ENCODE measurements around the gene HOXD8. TPM values are rescaled to one million over a fixed set of nuclear protein-coding genes. Genes with fewer than 3 reads are reported as not detected.

Gene HOXD8
- total and polyA plus RNA-seq, 9 donors, result 29.2 to 50.6 (median 36.2) TPM

DNA sequence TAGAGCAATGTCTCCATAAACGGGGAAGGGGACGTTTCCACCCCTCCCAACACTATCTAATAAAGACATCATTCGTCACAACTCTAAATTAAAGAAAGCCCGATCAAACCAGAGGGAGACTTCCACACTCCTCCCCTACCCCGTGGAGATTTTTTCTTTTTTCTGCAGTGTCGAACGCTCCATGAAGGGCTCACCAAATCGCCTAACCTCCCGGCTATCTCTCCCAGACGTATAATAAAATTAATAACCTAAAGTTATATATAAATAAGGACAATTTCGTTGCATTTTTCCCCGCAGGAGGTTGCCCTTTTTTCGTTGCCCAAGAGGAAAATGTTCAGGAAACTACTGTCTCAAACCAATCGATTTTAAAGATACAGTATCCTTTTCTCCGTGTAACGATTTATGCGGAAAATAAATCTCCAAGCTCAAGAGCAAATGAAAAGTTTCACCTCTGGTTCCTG, 48.1 kb upstream of the HOXD8 start:
- DNase-seq, result no peak
- no peaks in the 10 kb centered on the region for H3K36me3 ChIP-seq
- WGBS, 3 donors, result 9 to 12% (median 11%) methylated on average over 17 of the region's 17 CpGs
- H3K27me3 ChIP-seq, result peaks cover 20% of the 10 kb centered on the region
- intact Hi-C loops (cut with DNase I), result loop anchor here in 1 of 4 donors (10.0 kb wide), 1 partner anchor 397 kb away; no protein-coding TSS in a partner anchor
- peaks cover 3% of the 10 kb centered on the region for H3K4me1 ChIP-seq (ENCODE audit: insufficient read depth)
- no peak overlapping the region for H3K4me3 ChIP-seq
- H3K27ac ChIP-seq, result no peak overlapping the region
- peaks cover 0 to 4% of the 10 kb centered on the region in 2 donors for H3K9me3 ChIP-seq
- no peak for TF ChIP-seq POLR2A (IDR thresholded peaks at IDR 0.05)

DNA sequence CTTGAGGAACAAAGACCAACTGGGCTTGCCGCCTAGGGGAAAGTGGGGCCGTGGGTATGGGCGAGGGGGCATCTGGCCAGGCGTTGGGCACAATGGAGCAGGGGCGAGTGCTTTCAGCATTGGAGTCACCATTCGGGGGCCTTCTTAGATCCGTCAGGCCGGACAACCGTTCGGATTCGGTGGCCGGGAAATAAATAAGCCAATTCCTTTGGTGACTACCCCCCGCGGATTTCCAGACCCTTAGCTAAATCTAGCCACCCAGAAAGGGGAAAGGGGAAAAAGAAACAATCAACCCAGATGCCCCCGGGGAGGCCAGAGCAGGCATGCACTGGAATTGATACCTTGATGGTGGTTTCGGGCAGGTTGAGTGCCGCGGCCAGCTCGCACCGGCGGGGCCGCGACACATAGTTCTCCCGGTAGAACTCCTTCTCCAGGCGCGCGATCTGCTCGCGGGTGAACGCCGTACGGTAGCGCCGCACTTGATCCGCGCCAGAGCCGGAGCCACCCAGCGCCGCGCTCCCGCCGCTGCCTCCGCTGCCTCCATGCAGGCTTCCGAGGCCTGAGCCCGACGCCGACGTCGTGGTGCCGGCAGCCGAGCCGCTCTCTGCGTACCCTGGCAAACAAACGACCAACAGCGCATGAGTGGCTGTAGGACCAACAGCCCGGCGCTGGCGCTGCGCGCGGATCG, 47.5 kb upstream of the HOXD8 start:
- no peak overlapping the region for H3K4me3 ChIP-seq
- H3K27me3 ChIP-seq, result peaks cover 18% of the 10 kb centered on the region
- no peak overlapping the region for H3K27ac ChIP-seq
- H3K36me3 ChIP-seq, result no peaks in the 10 kb centered on the region
- no peak for TF ChIP-seq EP300 (IDR thresholded peaks at IDR 0.05)
- peaks cover 0 to 4% of the 10 kb centered on the region in 2 donors for H3K9me3 ChIP-seq
- no peak for DNase-seq
- 11 to 12% (median 12%) methylated on average over 41 to 62 of the region's 62 CpGs for WGBS, 3 donors
- H3K4me1 ChIP-seq (ENCODE audit: insufficient read depth), result peaks cover 3% of the 10 kb centered on the region
- intact Hi-C loops (cut with DNase I), result loop anchor here in 1 of 4 donors (10.0 kb wide), 1 partner anchor 397 kb away; no protein-coding TSS in a partner anchor

DNA sequence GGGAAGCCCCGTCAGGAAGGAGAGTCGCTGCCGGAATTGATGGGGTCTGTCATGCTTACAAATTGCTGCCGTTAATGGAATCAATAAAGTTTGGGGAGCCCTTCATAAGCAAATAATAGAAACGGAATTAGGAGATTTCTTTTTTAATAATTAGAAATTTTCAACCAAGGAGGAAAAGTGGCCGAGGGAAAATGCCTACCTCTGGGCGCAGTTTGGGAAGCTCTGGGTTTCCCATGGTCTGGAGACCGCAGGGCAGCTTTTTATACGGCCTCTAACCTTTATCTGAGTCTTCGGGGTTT, 47.0 kb upstream of the HOXD8 start:
- intact Hi-C loops (cut with DNase I), result loop anchor here in 1 of 4 donors (10.0 kb wide), 1 partner anchor 398 kb away; no protein-coding TSS in a partner anchor
- Histone ChIP-seq H3K27me3 (peaks cover 14% of the 10 kb centered on the region), H3K4me1 (ENCODE audit: insufficient read depth) (peaks cover 3% of the 10 kb centered on the region), H3K27ac (no peak overlapping the region), H3K36me3 (no peaks in the 10 kb centered on the region), H3K4me3 (no peak overlapping the region), H3K9me3 (peaks cover 0 to 4% of the 10 kb centered on the region in 2 donors)
- TF ChIP-seq, protein P1, sequence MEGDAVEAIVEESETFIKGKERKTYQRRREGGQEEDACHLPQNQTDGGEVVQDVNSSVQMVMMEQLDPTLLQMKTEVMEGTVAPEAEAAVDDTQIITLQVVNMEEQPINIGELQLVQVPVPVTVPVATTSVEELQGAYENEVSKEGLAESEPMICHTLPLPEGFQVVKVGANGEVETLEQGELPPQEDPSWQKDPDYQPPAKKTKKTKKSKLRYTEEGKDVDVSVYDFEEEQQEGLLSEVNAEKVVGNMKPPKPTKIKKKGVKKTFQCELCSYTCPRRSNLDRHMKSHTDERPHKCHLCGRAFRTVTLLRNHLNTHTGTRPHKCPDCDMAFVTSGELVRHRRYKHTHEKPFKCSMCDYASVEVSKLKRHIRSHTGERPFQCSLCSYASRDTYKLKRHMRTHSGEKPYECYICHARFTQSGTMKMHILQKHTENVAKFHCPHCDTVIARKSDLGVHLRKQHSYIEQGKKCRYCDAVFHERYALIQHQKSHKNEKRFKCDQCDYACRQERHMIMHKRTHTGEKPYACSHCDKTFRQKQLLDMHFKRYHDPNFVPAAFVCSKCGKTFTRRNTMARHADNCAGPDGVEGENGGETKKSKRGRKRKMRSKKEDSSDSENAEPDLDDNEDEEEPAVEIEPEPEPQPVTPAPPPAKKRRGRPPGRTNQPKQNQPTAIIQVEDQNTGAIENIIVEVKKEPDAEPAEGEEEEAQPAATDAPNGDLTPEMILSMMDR (IDR thresholded peaks at IDR 0.05), result no peak
- TF ChIP-seq POLR2A (IDR thresholded peaks at IDR 0.05) (no peak), EP300 (IDR thresholded peaks at IDR 0.05) (no peak)
- 11 to 15% (median 12%) methylated on average over 10 of the region's 10 CpGs for WGBS, 3 donors
- DNase-seq, result no peak

DNA sequence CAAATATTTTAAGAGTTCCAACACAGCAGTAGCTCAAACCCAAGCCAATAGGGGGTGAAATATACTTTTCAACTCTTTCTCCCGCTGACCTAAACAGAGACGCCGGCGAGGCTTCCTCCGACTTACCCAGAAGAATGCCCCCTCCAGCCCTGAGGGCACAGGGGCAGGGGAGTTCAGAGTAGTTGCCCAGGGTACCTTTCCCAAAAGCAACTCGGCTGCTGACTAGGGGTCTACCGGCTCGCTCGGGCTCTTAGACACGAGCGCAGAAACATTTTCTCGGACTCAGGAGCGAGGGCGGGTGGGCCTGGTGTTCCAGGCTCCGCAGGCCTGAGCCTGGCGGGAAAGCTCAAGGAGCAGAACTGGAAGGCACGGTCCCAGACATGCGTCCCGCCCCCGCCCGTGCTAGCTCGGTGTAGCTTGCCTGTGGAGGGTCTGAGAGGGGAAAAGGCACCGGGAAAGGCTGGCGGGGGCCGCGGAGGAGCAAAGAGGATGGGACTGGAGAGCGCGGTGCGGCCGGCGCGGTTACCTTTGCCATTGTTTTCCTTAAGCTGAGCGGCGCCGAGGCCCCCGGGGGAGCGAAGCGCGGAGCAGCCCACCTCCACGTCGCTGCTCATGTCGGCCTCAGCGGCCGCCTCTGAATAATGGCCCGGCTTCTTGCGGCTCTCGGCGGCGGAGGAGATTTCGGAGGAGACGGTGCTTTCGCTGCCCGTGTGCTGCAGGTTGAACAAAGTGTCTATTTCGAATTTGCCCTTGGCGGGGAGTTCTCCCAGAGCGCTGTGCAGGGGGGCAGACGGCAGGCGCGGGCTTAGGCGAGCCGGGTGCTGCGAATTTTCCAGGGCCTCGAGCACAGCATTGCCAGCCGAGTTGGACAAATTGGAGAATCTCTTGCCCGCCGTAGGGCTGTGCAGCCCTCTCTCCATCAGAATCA, 46.4 kb upstream of the HOXD8 start:
- no peak overlapping the region for H3K4me3 ChIP-seq
- no peak for DNase-seq
- TF ChIP-seq EP300 (IDR thresholded peaks at IDR 0.05), result no peak
- no peak for TF ChIP-seq POLR2A (IDR thresholded peaks at IDR 0.05)
- TF ChIP-seq, protein P1 (IDR thresholded peaks at IDR 0.05), result no peak
- H3K9me3 ChIP-seq, result peaks cover 0 to 4% of the 10 kb centered on the region in 2 donors
- intact Hi-C loops (cut with DNase I), result loop anchor here in 1 of 4 donors (10.0 kb wide), 1 partner anchor 398 kb away; no protein-coding TSS in a partner anchor
- 6 to 8% (median 6%) methylated on average over 60 to 66 of the region's 66 CpGs for WGBS, 3 donors
- H3K27ac ChIP-seq, result no peak overlapping the region
- H3K27me3 ChIP-seq, result peaks cover 14% of the 10 kb centered on the region
- peaks cover 5% of the 10 kb centered on the region for H3K4me1 ChIP-seq (ENCODE audit: insufficient read depth)
- no peaks in the 10 kb centered on the region for H3K36me3 ChIP-seq

DNA sequence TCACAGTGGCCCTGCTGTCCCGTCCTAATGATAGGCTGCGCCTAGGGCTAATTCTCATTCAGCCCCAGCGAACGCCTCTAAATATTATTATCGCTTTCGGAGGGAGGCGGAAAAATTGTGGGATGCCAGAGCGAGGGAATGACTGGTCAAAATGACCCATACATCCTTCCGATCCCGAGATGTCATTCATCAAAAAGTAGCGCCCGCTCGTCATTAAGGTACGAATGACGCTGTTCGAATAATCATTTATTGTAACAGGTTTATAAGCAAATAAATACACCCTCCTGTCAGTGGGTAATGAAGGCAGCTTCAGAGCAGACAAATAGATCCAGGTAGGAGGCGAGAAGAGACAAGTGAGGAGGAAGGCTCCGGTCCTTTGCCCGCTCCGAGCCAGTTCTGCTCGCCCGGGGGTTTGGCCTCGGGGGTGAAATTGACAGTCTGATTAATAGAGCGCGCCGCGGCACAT, 45.7 kb upstream of the HOXD8 start, which contains the start of gene EVX2:
TSS of gene EVX2 (minus strand) at position 167 of the 466 bp plus-strand sequence. CDS start 186 bp downstream, outside the sequence.
- peaks cover 11% of the 10 kb centered on the region for H3K27me3 ChIP-seq
- intact Hi-C loops (cut with DNase I), result loop anchor here in 1 of 4 donors (10.0 kb wide), 1 partner anchor 399 kb away; no protein-coding TSS in a partner anchor
- no peaks in the 10 kb centered on the region for H3K36me3 ChIP-seq
- peaks cover 0 to 4% of the 10 kb centered on the region in 2 donors for H3K9me3 ChIP-seq
- TF ChIP-seq POLR2A (IDR thresholded peaks at IDR 0.05), result no peak
- TF ChIP-seq, protein P1 (IDR thresholded peaks at IDR 0.05), result no peak
- TF ChIP-seq EP300 (IDR thresholded peaks at IDR 0.05), result no peak
- DNase-seq, result no peak
- no peak within 1 kb of the TSS for H3K27ac ChIP-seq
- WGBS, 3 donors, result 16 to 19% (median 18%) methylated on average over 27 of the region's 27 CpGs
- H3K4me1 ChIP-seq (ENCODE audit: insufficient read depth), result peaks cover 6% of the 10 kb centered on the region
- H3K4me3 ChIP-seq, result no peak within 1 kb of the TSS

All from ovary (tissue), 9 donors.